Activated T-cell treated with anti-CD3 and anti-CD28 coated beads for 24 hours (primary cell): ENCODE measurements around the gene KRTAP5-3.
A peak's percentile ranks its signal among the peaks of the same experiment; 100 is the strongest.

Experiments
- DNase-seq: peaks from one replicate; pipeline ENCODE4 v3.0.0-alpha.2; 2020; ENCODE audit warnings: low read depth

The KRTAP5-3 gene

GRCh38 chr11:1643146-1643690 lies 35.0 kb upstream of the KRTAP5-3 start:
- no peak for DNase-seq

GRCh38 chr11:1642288-1643145 lies 34.3 kb upstream of the KRTAP5-3 start:
- DNase-seq, result no peak

- DNase-seq, result no peak
Measured at GRCh38 chr11:1641096-1641495, 32.8 kb upstream of the KRTAP5-3 start.

GRCh38 chr11:1640076-1640946 lies 32.0 kb upstream of the KRTAP5-3 start:
- no peak for DNase-seq

DNA sequence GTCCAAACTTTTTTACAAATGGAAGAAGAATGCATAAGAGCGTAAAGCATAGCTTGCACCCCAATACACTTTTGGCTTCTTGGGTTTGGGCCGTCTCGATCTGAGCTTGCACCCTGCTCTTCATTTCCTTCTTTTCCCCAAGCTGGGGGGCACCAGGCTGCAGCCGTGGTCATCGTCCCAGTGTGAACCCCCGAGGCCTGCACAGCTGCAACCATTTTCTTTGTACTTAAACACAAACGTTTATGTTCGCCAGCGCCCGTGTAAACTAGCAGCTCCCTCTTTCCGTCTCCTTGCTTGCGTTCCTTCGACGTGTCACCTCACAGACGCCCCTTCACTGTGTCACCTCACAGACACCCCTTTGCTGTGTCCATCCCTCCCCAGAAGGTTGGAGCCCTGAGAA lies 31.4 kb upstream of the KRTAP5-3 start:
- no peak for DNase-seq

DNA sequence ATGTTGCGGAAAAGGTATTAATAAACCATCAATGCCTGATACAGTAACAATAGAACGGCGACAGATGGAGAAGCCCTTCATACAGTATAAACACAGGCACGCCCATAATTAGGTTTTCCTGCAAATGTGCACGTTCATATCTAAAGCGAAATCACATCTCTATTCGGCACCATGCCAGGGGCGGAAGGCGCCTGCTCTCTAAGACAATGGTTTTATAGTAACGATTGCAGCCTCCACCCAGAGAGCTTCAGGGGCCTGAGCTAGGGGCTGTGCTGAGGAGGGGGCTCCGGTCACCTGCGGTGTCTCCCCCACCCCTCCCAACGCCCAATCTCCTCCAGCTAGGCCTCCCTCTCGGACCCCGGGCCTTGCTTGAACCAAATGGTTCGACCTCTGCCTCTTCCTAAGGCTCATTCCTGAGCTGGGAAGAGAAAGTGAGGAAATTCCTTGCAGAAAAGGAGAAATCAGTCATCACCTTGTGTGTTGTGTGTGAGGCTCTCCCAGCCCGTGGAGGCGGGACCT lies 30.9 kb upstream of the KRTAP5-3 start:
- DNase-seq, result no peak

DNA sequence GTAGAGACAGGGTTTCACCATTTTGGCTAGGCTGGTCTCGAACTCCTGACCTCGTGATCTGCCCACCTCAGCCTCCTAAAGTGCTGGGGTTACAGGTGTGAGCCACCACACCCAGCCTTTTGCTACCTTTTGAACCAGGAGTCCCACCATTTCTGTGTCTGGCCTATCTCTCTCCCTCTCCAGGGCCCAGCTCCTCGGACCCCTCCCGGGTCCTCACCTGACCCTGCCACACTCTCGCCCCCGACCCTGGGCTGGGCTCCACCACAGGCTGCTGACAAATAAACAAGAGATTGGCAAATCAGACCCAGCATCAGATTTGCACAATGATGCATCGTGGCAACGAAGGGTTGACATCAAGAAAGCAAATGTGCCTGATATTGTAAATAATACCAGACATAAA lies 30.1 kb upstream of the KRTAP5-3 start:
- no peak for DNase-seq

GRCh38 chr11:1637628-1638027 lies 29.4 kb upstream of the KRTAP5-3 start:
- no peak for DNase-seq

- DNase-seq, result no peak
Measured at GRCh38 chr11:1636291-1636950, 28.2 kb upstream of the KRTAP5-3 start.

GRCh38 chr11:1633864-1634263 lies 25.6 kb upstream of the KRTAP5-3 start:
- no peak for DNase-seq

DNA sequence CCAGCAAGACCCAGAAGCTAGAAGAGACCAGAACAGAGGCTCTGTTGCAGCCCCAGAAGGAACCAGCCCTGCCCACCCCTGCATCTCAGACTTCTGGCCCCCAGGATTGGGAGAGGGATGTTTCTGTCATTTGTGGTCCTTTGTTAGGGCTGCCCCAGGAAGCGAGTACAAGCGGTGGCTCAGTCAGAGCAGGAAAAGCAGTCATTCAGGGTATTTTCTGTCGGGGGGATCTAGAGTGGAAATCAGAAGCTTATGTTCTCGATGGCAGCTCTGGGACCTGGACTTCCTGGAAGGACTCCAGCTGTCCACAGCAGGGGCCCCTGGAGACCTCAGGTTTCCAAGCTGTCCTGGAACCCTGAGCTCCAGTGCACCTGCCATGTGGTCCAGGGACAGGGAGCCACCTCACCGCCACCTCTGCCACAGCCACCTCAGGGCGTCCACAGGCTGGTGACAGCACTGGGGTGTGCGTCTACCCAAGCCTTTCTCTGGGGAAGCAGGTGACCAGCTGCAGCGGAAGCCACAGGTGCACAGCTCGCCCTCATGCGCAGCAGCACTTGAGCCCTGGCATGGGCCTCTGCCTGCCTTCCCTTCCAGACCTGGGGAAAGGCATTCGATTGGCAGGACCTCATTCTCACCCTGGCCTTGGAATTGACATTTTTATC lies 23.9 kb upstream of the KRTAP5-3 start:
- DNase-seq, result no peak

- no peak for DNase-seq
Measured at GRCh38 chr11:1631066-1631568, 22.9 kb upstream of the KRTAP5-3 start.

- DNase-seq, result no peak
Measured at GRCh38 chr11:1630271-1630670, 22.0 kb upstream of the KRTAP5-3 start.

GRCh38 chr11:1629326-1630185 lies 21.3 kb upstream of the KRTAP5-3 start, which contains the start of gene KRTAP5-5:
Gene KRTAP5-5, plus strand, starts transcription at chr11:1629775. Its CDS starts 66 bp downstream, at chr11:1629841.
- DNase-seq, result no peak

GRCh38 chr11:1628506-1629325 lies 20.5 kb upstream of the KRTAP5-3 start:
- peak; percentile 49 for DNase-seq

DNA sequence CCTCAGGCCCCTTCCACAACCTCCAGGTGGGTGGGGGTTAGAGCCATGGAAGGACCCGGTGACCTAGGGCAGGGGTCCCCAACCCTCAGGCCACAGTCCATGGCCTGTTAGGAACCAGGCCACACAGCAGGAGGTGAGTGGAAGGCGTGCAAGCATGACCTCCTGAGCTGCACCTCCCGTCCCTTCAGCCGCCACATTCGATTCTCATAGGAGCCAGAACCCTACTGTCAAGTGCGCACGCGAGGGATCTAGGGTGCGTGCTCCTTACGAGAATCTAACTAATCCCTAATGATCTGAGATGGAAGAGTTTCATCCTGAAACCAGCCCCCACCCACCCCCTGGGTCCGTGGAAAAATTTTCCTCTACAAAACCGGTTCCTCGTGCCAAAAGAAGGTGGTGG lies 17.3 kb upstream of the KRTAP5-3 start:
- no peak for DNase-seq

GRCh38 chr11:1624621-1625020 lies 16.4 kb upstream of the KRTAP5-3 start:
- DNase-seq, result no peak

DNA sequence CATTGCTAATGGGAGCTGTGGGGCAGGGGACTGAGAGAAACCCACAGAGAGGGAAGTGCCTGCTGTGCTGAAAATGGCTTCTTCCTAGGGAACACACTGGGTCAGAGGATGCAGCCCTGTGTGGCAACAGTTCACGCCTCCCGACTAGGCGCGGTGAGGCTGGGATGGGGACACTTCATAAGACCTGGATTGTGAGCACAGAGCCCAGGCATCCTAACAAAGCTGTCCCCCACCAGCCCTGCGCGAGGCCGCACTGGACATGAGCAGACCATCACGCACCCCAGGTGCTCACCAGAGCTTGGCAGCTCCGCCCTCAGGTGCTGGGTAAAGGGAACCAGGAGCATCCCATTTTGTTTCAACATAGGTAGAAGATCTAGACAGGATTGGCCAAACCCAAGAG lies 15.5 kb upstream of the KRTAP5-3 start:
- DNase-seq, result no peak

GRCh38 chr11:1622086-1622485 lies 13.8 kb upstream of the KRTAP5-3 start, which contains the start of gene KRTAP5-4:
Gene KRTAP5-4, minus strand, starts transcription at chr11:1622138. Its CDS starts 45 bp downstream, at chr11:1622093.
- DNase-seq, result no peak
